GM12864 (cell line): ENCODE results near the gene GMDS.

Experiments
- DNase-seq: peaks from one replicate; pipeline ENCODE4 v3.0.0-alpha.2; 2011; ENCODE audit warnings: low read depth
- H3K4me3 ChIP-seq: 2 replicates; pipeline ENCODE4 v1.5.1; 2011; ENCODE audit warnings: mild to moderate bottlenecking, low read depth, low read length, control low read depth
- CTCF ChIP-seq: IDR thresholded peaks from 2 replicates; pipeline ENCODE4 v1.5.1; 2011; ENCODE audit warnings: low read depth, mild to moderate bottlenecking, moderate library complexity, low read length, control low read depth, inconsistent platforms; ENCODE audit errors: missing control alignments

The GMDS gene

GRCh38 chr6:2266841-2267240 lies 21.4 kb upstream of the GMDS start:
- no peak for TF ChIP-seq CTCF
- H3K4me3 ChIP-seq: no peak overlapping the region
- DNase-seq: no peak

- DNase-seq: no peak
- TF ChIP-seq CTCF: no peak
- H3K4me3 ChIP-seq: no peak overlapping the region
Measured at GRCh38 chr6:2266031-2266795, 20.8 kb upstream of the GMDS start.

- TF ChIP-seq CTCF: no peak
- no peak overlapping the region for H3K4me3 ChIP-seq
- DNase-seq: no peak
Measured at GRCh38 chr6:2264932-2265331, 19.5 kb upstream of the GMDS start.

- H3K4me3 ChIP-seq: no peak overlapping the region
- no peak for DNase-seq
- no peak for TF ChIP-seq CTCF
Measured at GRCh38 chr6:2263896-2264295, 18.5 kb upstream of the GMDS start.

GRCh38 chr6:2259574-2259973 lies 14.2 kb upstream of the GMDS start:
- H3K4me3 ChIP-seq: no peak overlapping the region
- TF ChIP-seq CTCF: no peak
- DNase-seq: no peak

- TF ChIP-seq CTCF: no peak
- H3K4me3 ChIP-seq: no peak overlapping the region
- DNase-seq: no peak
Measured at GRCh38 chr6:2259002-2259494, 13.6 kb upstream of the GMDS start.

- no peak for TF ChIP-seq CTCF
- DNase-seq: no peak
Measured at GRCh38 chr6:2258112-2258511, 12.7 kb upstream of the GMDS start.

More at GRCh38 chr6:2258112-2258511, 12.7 kb upstream of the GMDS start:
- H3K4me3 ChIP-seq: no peak overlapping the region
